Articular chondrocyte of knee joint (primary cell): Measurements from ENCODE around the gene CNGA1. TPM values are rescaled to one million over a fixed set of nuclear protein-coding genes. Genes with fewer than 3 reads are reported as not detected.

Source experiments
- total RNA-seq: library from RNA; depleted of rRNA; stranded (reverse); fragments of >200 nt; gene quantifications from 2 replicates; pipeline ENCODE4 v1.2.3, GENCODE V29; 2012

CNGA1 gene
- total RNA-seq = 0.11 TPM in 1 of 2 replicates, not detected in the other

DNA sequence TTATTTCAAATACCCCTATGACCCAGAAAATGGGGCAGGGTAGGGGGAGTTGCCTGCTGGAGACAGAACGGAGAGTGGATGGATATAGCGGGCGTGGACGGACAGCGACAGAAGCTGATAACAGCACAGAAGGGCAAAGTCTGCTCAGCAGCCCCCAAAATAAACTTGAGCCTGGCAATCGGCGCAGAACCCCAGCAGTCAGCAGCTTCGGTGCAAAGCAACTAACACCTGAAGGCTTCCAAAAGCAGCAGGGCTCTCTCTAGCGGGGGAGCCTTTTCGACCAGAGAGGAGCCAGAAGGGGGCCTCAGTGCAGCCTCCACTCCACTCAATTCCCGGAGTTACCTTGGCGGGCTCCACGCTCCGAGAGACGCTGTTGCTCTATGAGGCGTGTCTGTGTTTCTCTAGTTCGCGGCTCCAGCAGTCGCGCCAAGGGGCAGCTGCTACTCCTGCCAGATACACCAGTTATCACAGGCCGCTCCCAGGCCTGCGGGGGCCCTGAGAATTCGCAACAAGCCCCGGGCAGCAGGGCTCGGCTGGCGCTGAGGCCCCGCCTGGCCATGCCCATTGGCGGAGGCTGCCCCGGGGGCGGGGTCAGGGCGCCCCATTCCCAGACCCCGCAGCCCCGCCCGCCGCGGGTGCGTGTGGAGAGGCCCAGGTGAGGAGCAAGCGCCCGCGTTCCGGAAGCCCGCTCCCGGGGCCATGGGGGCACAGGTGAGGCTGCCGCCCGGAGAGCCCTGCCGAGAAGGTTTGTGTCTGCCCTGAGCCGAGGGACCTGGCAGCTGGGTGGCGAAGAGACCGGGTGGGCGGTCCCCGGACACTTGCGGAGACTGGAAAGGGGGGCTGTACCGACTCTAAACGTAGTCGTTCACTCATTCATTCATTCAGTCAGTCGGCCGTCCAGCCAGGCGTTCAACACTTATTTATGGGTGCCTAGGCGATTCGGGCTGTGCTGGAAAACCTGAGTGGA is at the start of gene CNGA1, which contains the start of gene NIPAL1:
TSS of gene CNGA1 (minus strand) at position 541 of the 967 bp plus-strand sequence. CDS start 63,992 bp downstream, outside the sequence.
TSS of gene NIPAL1 (plus strand) at position 632 of the 967 bp plus-strand sequence. CDS start at position 700, 68 bp downstream.

DNA sequence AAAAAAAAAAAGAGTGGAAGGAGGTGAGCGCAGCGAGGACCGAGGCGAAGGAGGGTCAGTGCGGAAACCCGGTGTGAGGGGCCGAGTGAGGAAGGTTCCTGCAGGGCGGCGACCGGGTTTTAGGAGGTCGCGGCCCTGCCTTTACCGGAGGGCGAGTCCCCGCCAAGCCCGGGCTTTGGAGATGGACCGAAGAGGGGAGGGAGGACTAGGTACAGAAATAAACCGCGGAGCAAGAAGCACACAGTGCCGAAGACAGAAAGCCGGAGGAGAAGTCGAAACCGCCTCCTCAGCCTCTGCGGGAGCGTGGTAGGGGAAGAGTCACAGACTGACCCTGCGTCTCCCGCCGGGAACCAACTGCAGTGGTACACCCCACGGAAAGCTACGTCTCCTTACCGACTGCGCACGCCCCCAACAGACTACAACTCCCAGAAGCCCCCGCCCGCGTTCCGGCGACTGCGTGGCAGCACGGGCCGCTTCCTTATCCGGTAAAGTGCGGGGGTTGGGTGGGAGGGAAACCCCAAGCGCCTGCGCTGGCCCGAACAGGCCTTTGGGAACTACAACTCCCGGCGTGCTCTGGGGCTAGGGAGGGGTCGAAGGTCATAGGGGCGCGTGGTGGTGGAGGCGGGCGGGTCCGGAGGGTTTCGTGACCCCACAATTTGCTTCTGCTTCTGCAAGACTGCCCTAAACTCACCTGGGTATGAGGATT is 102.1 kb downstream of the CNGA1 start, which contains the start of gene NFXL1:
TSS of gene NFXL1 (minus strand) at position 364 of the 706 bp plus-strand sequence. CDS start 380 bp downstream, outside the sequence.

Other genes with a start within 250 kb of the CNGA1 start
- gene CORIN, start 178.6 kb downstream of the CNGA1 start, total RNA-seq = 0.32 and 0.52 TPM in 2 replicates
- gene NFXL1, start 102.1 kb downstream of the CNGA1 start, total RNA-seq = 8.8 and 12.4 TPM in 2 replicates
- 0.26 and 0.54 TPM in 2 replicates for gene NIPAL1, start 91 bp upstream of the CNGA1 start, total RNA-seq
- 0.13 and 0.54 TPM in 2 replicates for gene TXK, start 117.6 kb upstream of the CNGA1 start, total RNA-seq